Ectodermal cell (in vitro differentiated cells): ENCODE data around the gene SYTL1.

Source experiments
- H3K27ac ChIP-seq: 2 replicates; pipeline ENCODE4 v1.7.0; 2013; ENCODE audit warnings: mild to moderate bottlenecking, low read depth, low read length; ENCODE audit not compliant: insufficient read depth, poor library complexity, severe bottlenecking
- H3K27me3 ChIP-seq: 2 replicates; pipeline ENCODE4 v1.7.0; 2013; ENCODE audit warnings: mild to moderate bottlenecking, low read length; ENCODE audit not compliant: insufficient read depth, control insufficient read depth, poor library complexity, severe bottlenecking
- H3K36me3 ChIP-seq: one replicate; pipeline ENCODE4 v1.7.0; 2013; ENCODE audit warnings: low read length; ENCODE audit not compliant: control insufficient read depth, insufficient read depth
- H3K4me1 ChIP-seq: one replicate; pipeline ENCODE4 v1.7.0; 2013; ENCODE audit warnings: low read length; ENCODE audit not compliant: control insufficient read depth, insufficient read depth
- H3K4me3 ChIP-seq: 2 replicates; pipeline ENCODE4 v1.7.0; 2013; ENCODE audit warnings: low read depth, low read length, control low read depth; ENCODE audit not compliant: insufficient read depth
- H3K9me3 ChIP-seq: 2 replicates; pipeline ENCODE4 v1.7.0; 2013; ENCODE audit warnings: mild to moderate bottlenecking, low read length, moderate library complexity; ENCODE audit not compliant: control insufficient read depth
- WGBS, 2 experiments: methylation state at CpG; one replicate each; pipeline ENCODE4 v1.1.7; 2013; ENCODE audit warnings: missing lambda C conversion rate in 2 of 2; 5-methylcytosine and 5-hydroxymethylcytosine counted together

SYTL1 gene

GRCh38 chr1:27397749-27398148, 55.9 kb downstream of the SYTL1 start:
- H3K9me3 ChIP-seq: no peaks in the 10 kb centered on the region
- no peak overlapping the region for H3K4me3 ChIP-seq
- H3K36me3 ChIP-seq: no peaks in the 10 kb centered on the region
- peaks cover 29% of the 10 kb centered on the region for H3K4me1 ChIP-seq
- no peak overlapping the region for H3K27ac ChIP-seq
- H3K27me3 ChIP-seq: no peaks in the 10 kb centered on the region
- 69 to 74% methylated on average over 7 of the region's 7 CpGs for WGBS, 2 experiments

- H3K4me1 ChIP-seq: peaks cover 37% of the 10 kb centered on the region
- H3K27me3 ChIP-seq: no peaks in the 10 kb centered on the region
- no peak overlapping the region for H3K4me3 ChIP-seq
- H3K36me3 ChIP-seq: no peaks in the 10 kb centered on the region
- 86 to 89% methylated on average over 4 of the region's 4 CpGs for WGBS, 2 experiments
- H3K27ac ChIP-seq: no peak overlapping the region
- no peaks in the 10 kb centered on the region for H3K9me3 ChIP-seq
These were observed 56.8 kb downstream of the SYTL1 start for GRCh38 chr1:27398405-27399149.

DNA sequence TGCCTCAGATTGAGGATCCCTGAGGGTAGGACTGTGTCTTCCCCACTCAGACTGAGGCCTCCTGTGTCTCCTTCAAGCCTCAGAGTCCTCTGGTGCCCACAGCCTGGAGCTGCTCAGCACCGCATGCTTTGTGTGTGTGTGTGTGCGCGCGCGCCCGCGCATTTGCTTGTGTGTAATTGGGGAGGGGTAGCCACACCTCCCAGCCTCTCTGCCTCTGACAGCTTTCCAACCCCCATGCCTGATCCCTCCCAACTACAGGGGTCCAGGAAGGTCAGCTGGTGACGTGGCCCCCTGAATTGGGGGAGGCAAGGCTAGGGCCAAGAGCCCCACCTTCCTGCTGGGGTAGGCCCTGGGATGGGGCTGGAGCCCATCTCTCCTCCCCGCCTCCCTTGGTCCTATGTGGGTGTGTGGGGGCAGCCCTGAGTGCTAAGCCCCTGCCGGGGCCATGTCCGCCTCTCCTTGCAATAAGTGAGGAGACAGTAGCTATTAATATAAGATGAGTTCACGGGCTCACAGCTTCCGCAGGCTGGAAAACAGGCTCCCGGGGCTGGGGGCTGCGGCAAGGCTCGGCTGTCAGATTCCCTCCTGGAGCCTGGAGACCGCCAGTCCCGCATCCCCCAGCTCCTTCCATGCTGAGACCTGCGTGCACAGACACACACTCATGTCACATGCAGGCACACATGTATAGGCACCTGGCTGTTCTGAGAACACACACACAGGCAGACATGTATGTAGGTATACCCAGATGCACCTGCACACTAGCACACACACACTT, 57.6 kb downstream of the SYTL1 start:
- WGBS, 2 experiments: 88 to 92% methylated on average over 12 to 19 of the region's 19 CpGs
- no peaks in the 10 kb centered on the region for H3K36me3 ChIP-seq
- H3K4me1 ChIP-seq: peaks cover 45% of the 10 kb centered on the region
- H3K4me3 ChIP-seq: no peak overlapping the region
- H3K27ac ChIP-seq: no peak overlapping the region
- H3K9me3 ChIP-seq: no peaks in the 10 kb centered on the region
- H3K27me3 ChIP-seq: no peaks in the 10 kb centered on the region

DNA sequence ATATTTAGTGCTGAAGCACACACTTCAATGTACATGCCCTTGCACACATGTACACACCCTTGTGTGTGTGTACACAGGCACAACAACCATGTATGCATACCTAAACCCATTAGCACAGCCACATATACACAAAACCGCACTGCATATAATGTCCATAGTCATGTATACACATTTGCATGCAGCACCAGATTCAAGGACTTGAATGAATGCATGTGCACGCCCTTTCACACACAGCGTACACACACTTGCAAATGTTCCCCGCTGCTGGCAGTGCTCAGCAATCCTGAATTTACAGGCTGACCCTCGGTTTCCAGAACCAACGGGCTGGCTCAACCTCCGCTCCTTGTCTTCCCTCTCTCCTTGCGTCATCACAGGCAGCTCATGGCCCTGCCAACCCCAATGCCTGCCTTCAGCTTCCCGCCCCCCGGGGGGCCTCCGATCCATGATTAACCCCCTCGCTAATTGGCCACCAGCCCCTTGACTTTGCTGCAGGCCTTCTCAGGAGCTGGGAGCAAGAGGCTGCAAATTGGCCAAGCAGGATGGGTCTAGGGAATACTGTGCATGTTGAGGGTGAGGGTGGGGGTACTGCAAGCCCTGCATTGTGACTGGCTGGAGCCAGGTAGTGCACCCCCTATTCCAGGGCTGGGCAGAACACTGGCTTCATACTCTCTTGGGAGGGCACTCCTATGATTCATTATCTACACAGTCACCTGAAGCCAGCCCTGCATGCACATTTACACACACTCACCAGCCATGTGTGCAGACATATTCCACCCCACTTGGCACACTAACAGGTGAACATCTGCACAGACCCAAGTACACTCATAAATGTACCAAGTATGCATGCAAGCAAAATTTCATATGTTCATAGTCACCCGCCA, 58.5 kb downstream of the SYTL1 start:
- 73 to 74% methylated on average over 13 of the region's 13 CpGs for WGBS, 2 experiments
- Histone ChIP-seq H3K27ac (no peak overlapping the region), H3K36me3 (no peaks in the 10 kb centered on the region), H3K4me3 (no peak overlapping the region), H3K4me1 (peaks cover 53% of the 10 kb centered on the region), H3K9me3 (no peaks in the 10 kb centered on the region), H3K27me3 (no peaks in the 10 kb centered on the region)

DNA sequence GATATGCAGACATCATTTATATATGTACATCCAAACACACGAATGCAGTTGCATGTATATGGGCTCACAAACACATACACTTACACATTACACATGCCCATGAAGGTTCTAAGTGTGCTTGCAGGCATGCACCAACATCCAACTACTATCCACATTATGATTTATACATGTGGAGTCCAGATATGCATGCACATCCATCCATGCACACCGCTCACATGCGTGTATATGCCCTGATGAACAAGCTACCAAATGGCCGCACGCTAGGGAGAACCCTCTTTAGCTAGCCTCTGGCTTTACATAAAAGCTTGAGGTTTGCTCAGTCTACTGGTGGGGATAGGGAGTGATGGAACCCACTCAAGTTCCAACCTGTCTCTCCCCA, 59.1 kb downstream of the SYTL1 start:
- WGBS, 2 experiments: 97% methylated on average over 5 of the region's 5 CpGs
- H3K9me3 ChIP-seq: no peaks in the 10 kb centered on the region
- H3K27ac ChIP-seq: no peak overlapping the region
- H3K36me3 ChIP-seq: no peaks in the 10 kb centered on the region
- H3K4me3 ChIP-seq: no peak overlapping the region
- no peaks in the 10 kb centered on the region for H3K27me3 ChIP-seq
- H3K4me1 ChIP-seq: peaks cover 60% of the 10 kb centered on the region

DNA sequence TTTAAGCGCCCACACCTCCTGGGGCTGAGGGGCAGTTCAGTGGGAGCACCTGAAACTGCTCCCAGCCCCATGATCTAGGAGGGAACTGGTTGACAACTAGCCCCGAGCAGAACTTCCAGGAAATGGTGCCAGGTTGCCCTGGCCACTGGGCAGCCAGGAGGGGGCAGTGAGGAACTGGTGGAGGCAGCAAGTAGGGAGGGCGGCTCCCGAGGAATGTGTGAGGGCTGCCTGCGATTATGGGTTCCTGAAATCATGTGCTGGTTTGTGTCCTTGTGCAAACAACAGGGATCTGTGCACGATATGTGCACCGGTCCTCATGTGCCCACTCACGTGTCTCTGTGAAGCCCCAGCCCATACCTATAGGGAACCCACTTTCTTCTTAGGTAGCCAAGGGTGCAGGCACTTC, 60.5 kb downstream of the SYTL1 start:
- WGBS, 2 experiments: 81 to 83% methylated on average over 8 of the region's 8 CpGs
- Histone ChIP-seq H3K36me3 (no peaks in the 10 kb centered on the region), H3K9me3 (no peaks in the 10 kb centered on the region), H3K27me3 (no peaks in the 10 kb centered on the region), H3K4me3 (no peak overlapping the region), H3K27ac (no peak overlapping the region), H3K4me1 (peaks cover 68% of the 10 kb centered on the region)

GRCh38 chr1:27403065-27403726, 61.4 kb downstream of the SYTL1 start:
- peaks cover 64% of the 10 kb centered on the region for H3K4me1 ChIP-seq
- H3K36me3 ChIP-seq: no peaks in the 10 kb centered on the region
- H3K9me3 ChIP-seq: no peaks in the 10 kb centered on the region
- no peak overlapping the region for H3K27ac ChIP-seq
- H3K27me3 ChIP-seq: no peaks in the 10 kb centered on the region
- 80 to 81% methylated on average over 24 of the region's 24 CpGs for WGBS, 2 experiments
- H3K4me3 ChIP-seq: no peak overlapping the region
